GM12878 (cell line): ENCODE measurements around the gene PALLD.

Experiments used
- ATF2 ChIP-seq: IDR thresholded peaks from 2 replicates; pipeline ENCODE4 v1.6.1; 2012; ENCODE audit warnings: low read length, inconsistent platforms
- BRCA1 ChIP-seq: IDR thresholded peaks from 2 replicates; pipeline ENCODE4 v1.6.1; 2011; ENCODE audit warnings: low read depth, low read length, improper control_type of control experiment
- CTCF ChIP-seq, 3 experiments: IDR thresholded peaks in 2 of 3; conservative IDR thresholded peaks in 1 of 3; 2 replicates each; pipeline ENCODE4 v1.5.1; 2011; ENCODE audit warnings: low read depth in 3 of 3, low read length in 3 of 3, mild to moderate bottlenecking in 3 of 3, control low read depth in 2 of 3, moderate library complexity in 2 of 3, inconsistent platforms in 1 of 3, mixed read lengths in 1 of 3; ENCODE audit not compliant: control insufficient read depth in 2 of 3, insufficient read depth in 1 of 3; ENCODE audit errors: extremely low read depth in 1 of 3
- DPF2 ChIP-seq: fragments of 450-650 bp; IDR thresholded peaks from 2 replicates; pipeline ENCODE4 v1.6.1; 2017; ENCODE audit warnings: mild to moderate bottlenecking
- EGR1 ChIP-seq, 2 experiments: IDR thresholded peaks; 1 replicate in 1 of 2; 2 replicates in 1 of 2; pipeline ENCODE4 v1.6.1; 2011 to 2012; ENCODE audit warnings: low read depth in 2 of 2, low read length in 2 of 2, borderline replicate concordance in 1 of 2, mild to moderate bottlenecking in 1 of 2, moderate library complexity in 1 of 2
- EP300 ChIP-seq, 2 experiments: fragments of 150-350 bp in 1 of 2; IDR thresholded peaks; 2 replicates each; pipeline ENCODE4 v1.6.1; 2011 to 2012; ENCODE audit warnings: low read depth in 2 of 2, low read length in 2 of 2, borderline replicate concordance in 1 of 2, improper control_type of control experiment in 1 of 2, inconsistent platforms in 1 of 2; ENCODE audit not compliant: control insufficient read depth in 1 of 2
- NFIC ChIP-seq: IDR thresholded peaks from 2 replicates; pipeline ENCODE4 v1.6.1; 2012; ENCODE audit warnings: low read depth, mild to moderate bottlenecking, inconsistent platforms, low read length, moderate library complexity
- SMC3 ChIP-seq: IDR thresholded peaks from 2 replicates; pipeline ENCODE4 v1.6.1; 2011; ENCODE audit warnings: low read length, improper control_type of control experiment, borderline replicate concordance
- ZBTB33 ChIP-seq: fragments of 450-650 bp; IDR thresholded peaks from 2 replicates; pipeline ENCODE4 v1.6.1; 2017; ENCODE audit warnings: mild to moderate bottlenecking
- ZBTB4 ChIP-seq: fragments of 450-650 bp; formaldehyde crosslinking; IDR thresholded peaks from 2 replicates; pipeline ENCODE4 v1.4.0; 2022; ENCODE audit warnings: mild to moderate bottlenecking, moderate library complexity
- TF ChIP-seq, protein P1 (sequence below): IDR thresholded peaks from 2 replicates; pipeline ENCODE4 v1.6.1; 2012; ENCODE audit warnings: low read depth, low read length, improper control_type of control experiment

DNA sequence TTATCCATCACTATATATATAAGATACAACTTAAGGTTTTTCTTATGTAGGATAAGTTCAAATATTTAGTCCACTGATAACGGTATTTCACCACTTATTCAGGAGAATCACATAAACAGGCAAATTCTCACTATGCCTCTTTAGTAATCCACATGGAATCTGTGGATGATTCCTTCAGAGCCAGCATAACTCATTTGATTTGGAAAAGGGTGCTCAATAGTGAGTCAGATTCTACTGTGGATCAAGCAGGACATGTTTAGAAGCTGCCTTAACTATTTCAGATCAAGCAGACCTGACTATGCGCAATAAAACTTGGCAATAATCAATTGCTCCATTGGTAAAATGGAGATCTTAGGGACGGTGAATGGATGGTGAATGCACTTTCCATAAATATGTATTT lies 329.1 kb downstream of the PALLD start:
- no peak for TF ChIP-seq BRCA1
- TF ChIP-seq EGR1 (IDR thresholded peaks at IDR 0.05; ENCODE audit: borderline replicate concordance in 1 of 2, low read depth in 2 of 2, low read length in 2 of 2): no peak
- no peak for TF ChIP-seq SMC3
- no peak for TF ChIP-seq DPF2
- TF ChIP-seq ATF2: no peak
- TF ChIP-seq EP300 (IDR thresholded peaks at IDR 0.05; ENCODE audit: borderline replicate concordance in 1 of 2, control insufficient read depth in 1 of 2, low read depth in 2 of 2, low read length in 2 of 2): no peak
- TF ChIP-seq, protein P1, sequence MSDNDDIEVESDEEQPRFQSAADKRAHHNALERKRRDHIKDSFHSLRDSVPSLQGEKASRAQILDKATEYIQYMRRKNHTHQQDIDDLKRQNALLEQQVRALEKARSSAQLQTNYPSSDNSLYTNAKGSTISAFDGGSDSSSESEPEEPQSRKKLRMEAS: no peak
- no peak for TF ChIP-seq CTCF (IDR thresholded peaks at IDR 0.05 in 2 of 3, conservative IDR thresholded peaks at IDR 0.05 in 1 of 3; ENCODE audit: control insufficient read depth in 2 of 3, extremely low read depth in 1 of 3, insufficient read depth in 1 of 3, low read depth in 3 of 3, low read length in 3 of 3)
- TF ChIP-seq ZBTB4 (CRISPR knock-in tag): no peak
- no peak for TF ChIP-seq ZBTB33
- no peak for TF ChIP-seq NFIC
